Measurements from ENCODE around the gene RNF44.
A peak's percentile ranks its signal among the peaks of the same experiment; 100 is the strongest.

Gene RNF44

DNA sequence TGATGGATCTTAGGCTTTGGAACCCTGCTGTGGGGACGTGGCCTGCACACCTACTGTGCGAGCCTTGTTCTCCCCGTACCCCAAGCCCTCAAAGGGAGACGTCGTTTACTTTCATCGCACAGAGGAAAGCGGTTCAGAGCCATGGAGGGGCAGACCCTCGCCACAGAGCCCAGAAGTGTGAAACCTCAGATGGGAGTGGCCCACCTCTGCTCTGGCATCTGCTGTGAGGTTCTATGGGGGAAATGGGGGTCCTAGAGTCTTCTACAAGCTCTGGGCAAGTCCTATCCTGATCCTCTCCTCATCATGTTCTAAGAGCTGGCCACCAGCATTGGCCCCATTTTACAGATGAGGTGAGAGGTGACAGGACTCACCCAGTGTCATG, 3.7 kb upstream of the RNF44 start:
- TF ChIP-seq TAF1 (IDR thresholded peaks at IDR 0.05; ENCODE audit: borderline replicate concordance, insufficient read depth, low read length): no peak
- no peak for TF ChIP-seq SIN3A (IDR thresholded peaks at IDR 0.05; ENCODE audit: borderline replicate concordance, insufficient read depth, low read length)
- no peak for TF ChIP-seq FOXP2 (optimal IDR thresholded peaks at IDR 0.05; ENCODE audit: borderline replicate concordance, extremely low read depth, extremely low read length, insufficient read depth)
- no peak for TF ChIP-seq POLR2AphosphoS5 (IDR thresholded peaks at IDR 0.05; ENCODE audit: low read depth, low read length)
- no peak for TF ChIP-seq REST (IDR thresholded peaks at IDR 0.05; ENCODE audit: insufficient read depth in 1 of 2, low read depth in 2 of 2, low read length in 2 of 2)

DNA sequence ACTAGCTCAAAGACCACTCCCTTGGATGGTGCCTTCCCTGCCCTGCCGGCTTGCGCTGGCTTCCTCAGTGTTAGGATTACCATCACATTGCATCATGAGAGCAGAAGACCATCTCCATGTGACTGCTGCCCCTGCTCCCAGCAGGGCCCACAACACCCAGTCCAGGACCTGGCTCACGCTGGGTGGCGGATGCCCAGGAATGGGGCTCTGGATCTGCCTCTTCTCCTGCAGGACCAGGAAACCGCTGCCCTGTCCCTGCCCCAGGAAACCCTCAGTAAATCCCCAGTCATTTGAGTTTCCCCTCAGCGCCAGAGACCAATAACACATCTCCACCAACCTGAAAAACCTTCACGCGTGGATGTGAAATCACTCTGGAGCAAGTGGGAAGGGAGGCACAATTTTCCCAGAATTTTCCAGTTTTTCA, 3.3 kb upstream of the RNF44 start:
- TF ChIP-seq POLR2AphosphoS5 (IDR thresholded peaks at IDR 0.05; ENCODE audit: low read depth, low read length): no peak
- TF ChIP-seq TAF1 (IDR thresholded peaks at IDR 0.05; ENCODE audit: borderline replicate concordance, insufficient read depth, low read length): no peak
- no peak for TF ChIP-seq FOXP2 (optimal IDR thresholded peaks at IDR 0.05; ENCODE audit: borderline replicate concordance, extremely low read depth, extremely low read length, insufficient read depth)
- TF ChIP-seq SIN3A (IDR thresholded peaks at IDR 0.05; ENCODE audit: borderline replicate concordance, insufficient read depth, low read length): no peak

DNA sequence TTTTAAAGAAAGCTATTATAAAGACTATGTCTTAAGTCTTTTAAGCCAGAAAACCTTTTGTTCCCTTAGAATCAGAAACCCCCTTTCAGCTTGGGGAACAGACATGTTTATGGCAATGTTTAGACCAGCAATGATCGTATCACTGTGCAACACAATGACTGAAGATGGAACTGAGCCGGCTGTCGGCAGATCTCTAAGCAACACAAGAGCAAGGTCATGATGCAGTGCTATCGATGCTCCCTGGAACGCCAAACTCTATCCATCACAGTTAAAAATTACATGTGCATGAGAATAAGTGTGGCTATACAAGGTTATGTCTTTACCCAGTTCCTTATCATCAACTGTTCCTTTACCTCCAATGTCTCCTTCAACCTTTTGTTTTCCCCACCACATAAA, 1.8 kb upstream of the RNF44 start:
- TF ChIP-seq TAF1 (IDR thresholded peaks at IDR 0.05; ENCODE audit: borderline replicate concordance, insufficient read depth, low read length): no peak
- TF ChIP-seq FOXP2 (optimal IDR thresholded peaks at IDR 0.05; ENCODE audit: borderline replicate concordance, extremely low read depth, extremely low read length, insufficient read depth): no peak
- no peak for TF ChIP-seq SIN3A (IDR thresholded peaks at IDR 0.05; ENCODE audit: borderline replicate concordance, insufficient read depth, low read length)

DNA sequence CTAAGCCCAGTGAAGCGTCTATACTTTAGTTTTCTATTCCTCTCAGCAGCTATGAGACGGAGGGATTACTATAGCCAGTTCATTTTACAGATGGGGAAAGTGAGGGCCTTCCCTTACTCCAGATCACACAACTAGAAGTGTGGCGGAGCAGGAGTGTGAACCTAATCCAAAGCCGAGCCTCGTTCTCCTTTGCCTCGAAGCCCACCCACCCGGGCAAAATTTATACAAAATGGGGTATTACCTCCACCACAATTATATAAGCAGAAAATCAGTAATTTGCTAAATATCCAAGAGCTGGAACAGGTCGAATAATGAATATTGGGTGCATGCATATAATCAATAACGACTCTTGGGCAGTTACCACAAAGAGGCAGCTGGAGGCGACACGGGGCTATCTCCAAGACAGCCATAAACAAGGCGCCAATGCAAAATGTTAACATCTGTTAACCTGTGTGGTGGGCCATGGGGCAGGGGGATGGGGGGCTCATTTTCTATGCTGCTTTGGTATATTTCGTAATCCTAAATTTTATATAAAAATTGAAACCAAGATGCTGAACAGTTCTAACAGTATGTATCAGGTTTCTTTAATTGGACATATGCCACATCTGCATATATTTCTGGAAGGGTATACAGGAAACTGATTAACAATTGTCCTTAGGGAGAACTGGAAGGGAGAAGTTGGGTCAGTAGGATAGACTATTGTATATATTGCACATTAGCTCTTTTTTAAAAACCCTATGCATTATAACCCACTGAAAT, 1.2 kb upstream of the RNF44 start:
- TF ChIP-seq SIN3A (IDR thresholded peaks at IDR 0.05; ENCODE audit: borderline replicate concordance, insufficient read depth, low read length): no peak
- TF ChIP-seq FOXP2 (optimal IDR thresholded peaks at IDR 0.05; ENCODE audit: borderline replicate concordance, extremely low read depth, extremely low read length, insufficient read depth): no peak
- no peak for TF ChIP-seq POLR2AphosphoS5 (IDR thresholded peaks at IDR 0.05; ENCODE audit: low read depth, low read length)
- TF ChIP-seq REST (IDR thresholded peaks at IDR 0.05; ENCODE audit: insufficient read depth in 1 of 2, low read depth in 2 of 2, low read length in 2 of 2): no peak
- TF ChIP-seq TAF1 (IDR thresholded peaks at IDR 0.05; ENCODE audit: borderline replicate concordance, insufficient read depth, low read length): no peak

GRCh38 chr5:176537554-176538229, 490 bp upstream of the RNF44 start:
- no peak for TF ChIP-seq FOXP2 (optimal IDR thresholded peaks at IDR 0.05; ENCODE audit: borderline replicate concordance, extremely low read depth, extremely low read length, insufficient read depth)
- TF ChIP-seq REST (IDR thresholded peaks at IDR 0.05; ENCODE audit: insufficient read depth in 1 of 2, low read depth in 2 of 2, low read length in 2 of 2): no peak
- no peak for TF ChIP-seq TAF1 (IDR thresholded peaks at IDR 0.05; ENCODE audit: borderline replicate concordance, insufficient read depth, low read length)
- peak; percentile 43; the same call in 1 of the 2 replicates for TF ChIP-seq POLR2AphosphoS5 (IDR thresholded peaks at IDR 0.05; ENCODE audit: low read depth, low read length)
- no peak; the same call in 1 of the 2 replicates for TF ChIP-seq SIN3A (IDR thresholded peaks at IDR 0.05; ENCODE audit: borderline replicate concordance, insufficient read depth, low read length)
